WTC11 (cell line): ENCODE results near the gene EFCC1. TPM values are rescaled to one million over a fixed set of nuclear protein-coding genes. Genes with fewer than 3 reads are reported as not detected.

Experiments
- ATAC-seq: fragments of 200-7000 bp; cut with Tn5 transposase; 2 replicates; pipeline ENCODE4 v1.10.0; 2021; ENCODE audit warnings: mild to moderate bottlenecking, moderate library complexity
- CTCF ChIA-PET: fragments of 300-600 bp; sonication (Branson Sonifier 250); formaldehyde crosslinking; loops from one replicate; lab custom pipeline; 2021; ENCODE audit warnings: antibody characterized with exemption; lab: Charles Lee
- POLR2A ChIA-PET: fragments of 350-600 bp; sonication (Branson Sonifier 250); formaldehyde crosslinking; loops from one replicate; lab custom pipeline; 2021; ENCODE audit warnings: antibody characterized with exemption; lab: Charles Lee
- DNase-seq: peaks from one replicate; pipeline ENCODE4 v3.0.0; 2021; ENCODE audit warnings: low spot score
- H3K27ac Mint-ChIP-seq: 2 replicates; pipeline ENCODE4 v1.8.0; 2021; ENCODE audit warnings: mixed read lengths
- H3K27me3 Mint-ChIP-seq: 2 replicates; pipeline ENCODE4 v1.8.0; 2021; ENCODE audit warnings: low read depth, mild to moderate bottlenecking, moderate library complexity, mixed read lengths
- H3K36me3 Mint-ChIP-seq: 2 replicates; pipeline ENCODE4 v1.8.0; 2021; ENCODE audit warnings: mixed read lengths
- H3K4me1 Mint-ChIP-seq: 2 replicates; pipeline ENCODE4 v1.8.0; 2022; ENCODE audit warnings: mixed read lengths
- H3K4me3 Mint-ChIP-seq: 2 replicates; pipeline ENCODE4 v1.8.0; 2021; ENCODE audit warnings: mild to moderate bottlenecking, moderate library complexity, mixed read lengths
- H3K9me3 Mint-ChIP-seq: 2 replicates; pipeline ENCODE4 v1.8.0; 2021; ENCODE audit warnings: mixed read lengths
- EMX1 ChIP-seq: fragments of 250-450 bp; sonication (Bioruptor Pico); IDR thresholded peaks from 2 replicates; pipeline ENCODE4 v1.8.0; 2021; ENCODE audit warnings: mild to moderate bottlenecking
- ERG ChIP-seq: fragments of 250-450 bp; sonication (Bioruptor Pico); IDR thresholded peaks from 2 replicates; pipeline ENCODE4 v1.8.0; 2021; ENCODE audit warnings: mild to moderate bottlenecking
- FOXJ3 ChIP-seq: sonication (generic); formaldehyde crosslinking; IDR thresholded peaks from 2 replicates; pipeline ENCODE4 v1.9.0; 2021; ENCODE audit warnings: missing genetic modification reagents, mild to moderate bottlenecking, borderline replicate concordance
- FOXP4 ChIP-seq: sonication (generic); formaldehyde crosslinking; IDR thresholded peaks from 2 replicates; pipeline ENCODE4 v1.8.0; 2022; ENCODE audit warnings: mild to moderate bottlenecking, missing genetic modification reagents
- GRHL2 ChIP-seq: fragments of 250-450 bp; sonication (Bioruptor Pico); IDR thresholded peaks from 2 replicates; pipeline ENCODE4 v1.8.0; 2022; ENCODE audit warnings: mild to moderate bottlenecking, moderate library complexity; ENCODE audit not compliant: insufficient replicate concordance, severe bottlenecking
- IRF2 ChIP-seq: sonication (generic); formaldehyde crosslinking; IDR thresholded peaks from 2 replicates; pipeline ENCODE4 v1.8.0; 2022; ENCODE audit warnings: low read depth, missing genetic modification reagents, borderline replicate concordance
- ZBTB21 ChIP-seq: sonication (generic); formaldehyde crosslinking; IDR thresholded peaks from 2 replicates; pipeline ENCODE4 v1.8.1; 2023; ENCODE audit warnings: mild to moderate bottlenecking, missing genetic modification reagents, borderline replicate concordance
- ZNF121 ChIP-seq: sonication (generic); formaldehyde crosslinking; IDR thresholded peaks from 2 replicates; pipeline ENCODE4 v1.8.0; 2023; ENCODE audit warnings: missing genetic modification reagents
- ZNF138 ChIP-seq: sonication (generic); formaldehyde crosslinking; conservative IDR thresholded peaks from 2 replicates; pipeline ENCODE4 v1.8.1; 2022; ENCODE audit warnings: mild to moderate bottlenecking, moderate library complexity, missing genetic modification reagents
- ZNF396 ChIP-seq: fragments of 250-450 bp; sonication (Bioruptor Pico); IDR thresholded peaks from 2 replicates; pipeline ENCODE4 v1.8.0; 2021; ENCODE audit warnings: mild to moderate bottlenecking, moderate library complexity, borderline replicate concordance
- ZNF416 ChIP-seq: fragments of 250-450 bp; sonication (Bioruptor Pico); IDR thresholded peaks from 2 replicates; pipeline ENCODE4 v1.9.0; 2021; ENCODE audit warnings: mild to moderate bottlenecking, inconsistent platforms
- total RNA-seq: library from RNA; stranded (reverse); gene quantifications from 3 replicates; pipeline ENCODE4 v1.2.3, GENCODE V29; 2021
- TF ChIP-seq, protein P1 (sequence below): sonication (generic); formaldehyde crosslinking; IDR thresholded peaks from 2 replicates; pipeline ENCODE4 v1.8.1; 2023; ENCODE audit warnings: mild to moderate bottlenecking, missing genetic modification reagents, moderate library complexity
- TF ChIP-seq, protein P2 (sequence below): sonication (generic); formaldehyde crosslinking; IDR thresholded peaks from 2 replicates; pipeline ENCODE4 v1.8.0; 2023; ENCODE audit warnings: missing genetic modification reagents, mild to moderate bottlenecking, borderline replicate concordance
- TF ChIP-seq, protein P3 (sequence below): fragments of 250-450 bp; sonication (Bioruptor Pico); IDR thresholded peaks from 2 replicates; pipeline ENCODE4 v1.9.0; 2021; ENCODE audit warnings: moderate library complexity, mild to moderate bottlenecking, inconsistent platforms, borderline replicate concordance
- TF ChIP-seq, protein P4 (sequence below): fragments of 200-600 bp; IDR thresholded peaks from 2 replicates; pipeline ENCODE4 v1.8.0; 2022; ENCODE audit warnings: antibody characterized with exemption
- TF ChIP-seq, protein P5 (sequence below): sonication (generic); formaldehyde crosslinking; IDR thresholded peaks from 2 replicates; pipeline ENCODE4 v1.8.0; 2023; ENCODE audit warnings: missing genetic modification reagents

Gene EFCC1
- total RNA-seq, 1 experiment from 2014 or later, result 0.31 TPM

- Mint-ChIP-seq H3K36me3 (no peaks in the 10 kb centered on the region), H3K27me3 (peaks cover 50% of the 10 kb centered on the region), H3K9me3 (no peaks in the 10 kb centered on the region), H3K4me1 (peaks cover 16% of the 10 kb centered on the region), H3K27ac (no peak overlapping the region), H3K4me3 (no peak overlapping the region)
- no peak for ATAC-seq
- TF ChIP-seq FOXP4 (CRISPR knock-in tag) (no peak), ERG (CRISPR knock-in tag) (no peak), FOXJ3 (CRISPR knock-in tag) (no peak), ZNF121 (CRISPR knock-in tag) (no peak), ZBTB21 (CRISPR knock-in tag) (no peak), ZNF416 (CRISPR knock-in tag) (no peak), ZNF138 (CRISPR knock-in tag) (no peak), IRF2 (no peak), GRHL2 (no peak), ZNF396 (no peak), EMX1 (CRISPR knock-in tag) (no peak)
- TF ChIP-seq, protein P1, sequence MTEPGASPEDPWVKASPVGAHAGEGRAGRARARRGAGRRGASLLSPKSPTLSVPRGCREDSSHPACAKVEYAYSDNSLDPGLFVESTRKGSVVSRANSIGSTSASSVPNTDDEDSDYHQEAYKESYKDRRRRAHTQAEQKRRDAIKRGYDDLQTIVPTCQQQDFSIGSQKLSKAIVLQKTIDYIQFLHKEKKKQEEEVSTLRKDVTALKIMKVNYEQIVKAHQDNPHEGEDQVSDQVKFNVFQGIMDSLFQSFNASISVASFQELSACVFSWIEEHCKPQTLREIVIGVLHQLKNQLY, result no peak
- TF ChIP-seq, protein P2, sequence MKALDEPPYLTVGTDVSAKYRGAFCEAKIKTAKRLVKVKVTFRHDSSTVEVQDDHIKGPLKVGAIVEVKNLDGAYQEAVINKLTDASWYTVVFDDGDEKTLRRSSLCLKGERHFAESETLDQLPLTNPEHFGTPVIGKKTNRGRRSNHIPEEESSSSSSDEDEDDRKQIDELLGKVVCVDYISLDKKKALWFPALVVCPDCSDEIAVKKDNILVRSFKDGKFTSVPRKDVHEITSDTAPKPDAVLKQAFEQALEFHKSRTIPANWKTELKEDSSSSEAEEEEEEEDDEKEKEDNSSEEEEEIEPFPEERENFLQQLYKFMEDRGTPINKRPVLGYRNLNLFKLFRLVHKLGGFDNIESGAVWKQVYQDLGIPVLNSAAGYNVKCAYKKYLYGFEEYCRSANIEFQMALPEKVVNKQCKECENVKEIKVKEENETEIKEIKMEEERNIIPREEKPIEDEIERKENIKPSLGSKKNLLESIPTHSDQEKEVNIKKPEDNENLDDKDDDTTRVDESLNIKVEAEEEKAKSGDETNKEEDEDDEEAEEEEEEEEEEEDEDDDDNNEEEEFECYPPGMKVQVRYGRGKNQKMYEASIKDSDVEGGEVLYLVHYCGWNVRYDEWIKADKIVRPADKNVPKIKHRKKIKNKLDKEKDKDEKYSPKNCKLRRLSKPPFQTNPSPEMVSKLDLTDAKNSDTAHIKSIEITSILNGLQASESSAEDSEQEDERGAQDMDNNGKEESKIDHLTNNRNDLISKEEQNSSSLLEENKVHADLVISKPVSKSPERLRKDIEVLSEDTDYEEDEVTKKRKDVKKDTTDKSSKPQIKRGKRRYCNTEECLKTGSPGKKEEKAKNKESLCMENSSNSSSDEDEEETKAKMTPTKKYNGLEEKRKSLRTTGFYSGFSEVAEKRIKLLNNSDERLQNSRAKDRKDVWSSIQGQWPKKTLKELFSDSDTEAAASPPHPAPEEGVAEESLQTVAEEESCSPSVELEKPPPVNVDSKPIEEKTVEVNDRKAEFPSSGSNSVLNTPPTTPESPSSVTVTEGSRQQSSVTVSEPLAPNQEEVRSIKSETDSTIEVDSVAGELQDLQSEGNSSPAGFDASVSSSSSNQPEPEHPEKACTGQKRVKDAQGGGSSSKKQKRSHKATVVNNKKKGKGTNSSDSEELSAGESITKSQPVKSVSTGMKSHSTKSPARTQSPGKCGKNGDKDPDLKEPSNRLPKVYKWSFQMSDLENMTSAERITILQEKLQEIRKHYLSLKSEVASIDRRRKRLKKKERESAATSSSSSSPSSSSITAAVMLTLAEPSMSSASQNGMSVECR (CRISPR knock-in tag), result no peak
- TF ChIP-seq, protein P3, sequence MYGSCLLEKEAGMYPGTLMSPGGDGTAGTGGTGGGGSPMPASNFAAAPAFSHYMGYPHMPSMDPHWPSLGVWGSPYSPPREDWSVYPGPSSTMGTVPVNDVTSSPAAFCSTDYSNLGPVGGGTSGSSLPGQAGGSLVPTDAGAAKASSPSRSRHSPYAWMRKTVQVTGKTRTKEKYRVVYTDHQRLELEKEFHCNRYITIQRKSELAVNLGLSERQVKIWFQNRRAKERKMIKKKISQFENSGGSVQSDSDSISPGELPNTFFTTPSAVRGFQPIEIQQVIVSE (CRISPR knock-in tag), result no peak
- TF ChIP-seq, protein P4, sequence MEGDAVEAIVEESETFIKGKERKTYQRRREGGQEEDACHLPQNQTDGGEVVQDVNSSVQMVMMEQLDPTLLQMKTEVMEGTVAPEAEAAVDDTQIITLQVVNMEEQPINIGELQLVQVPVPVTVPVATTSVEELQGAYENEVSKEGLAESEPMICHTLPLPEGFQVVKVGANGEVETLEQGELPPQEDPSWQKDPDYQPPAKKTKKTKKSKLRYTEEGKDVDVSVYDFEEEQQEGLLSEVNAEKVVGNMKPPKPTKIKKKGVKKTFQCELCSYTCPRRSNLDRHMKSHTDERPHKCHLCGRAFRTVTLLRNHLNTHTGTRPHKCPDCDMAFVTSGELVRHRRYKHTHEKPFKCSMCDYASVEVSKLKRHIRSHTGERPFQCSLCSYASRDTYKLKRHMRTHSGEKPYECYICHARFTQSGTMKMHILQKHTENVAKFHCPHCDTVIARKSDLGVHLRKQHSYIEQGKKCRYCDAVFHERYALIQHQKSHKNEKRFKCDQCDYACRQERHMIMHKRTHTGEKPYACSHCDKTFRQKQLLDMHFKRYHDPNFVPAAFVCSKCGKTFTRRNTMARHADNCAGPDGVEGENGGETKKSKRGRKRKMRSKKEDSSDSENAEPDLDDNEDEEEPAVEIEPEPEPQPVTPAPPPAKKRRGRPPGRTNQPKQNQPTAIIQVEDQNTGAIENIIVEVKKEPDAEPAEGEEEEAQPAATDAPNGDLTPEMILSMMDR, result no peak
- TF ChIP-seq, protein P5, sequence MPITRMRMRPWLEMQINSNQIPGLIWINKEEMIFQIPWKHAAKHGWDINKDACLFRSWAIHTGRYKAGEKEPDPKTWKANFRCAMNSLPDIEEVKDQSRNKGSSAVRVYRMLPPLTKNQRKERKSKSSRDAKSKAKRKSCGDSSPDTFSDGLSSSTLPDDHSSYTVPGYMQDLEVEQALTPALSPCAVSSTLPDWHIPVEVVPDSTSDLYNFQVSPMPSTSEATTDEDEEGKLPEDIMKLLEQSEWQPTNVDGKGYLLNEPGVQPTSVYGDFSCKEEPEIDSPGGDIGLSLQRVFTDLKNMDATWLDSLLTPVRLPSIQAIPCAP, result no peak
- ChIA-PET CTCF (interaction anchor here (4.3 kb wide), 1 partner anchor 21 kb away, joined by 56 read pairs; no protein-coding TSS in a partner anchor), POLR2A (no interaction called here)
- DNase-seq, result no peak
These were observed 9.7 kb upstream of the EFCC1 start for GRCh38 chr3:128991355-128991895.
